Posterior vena cava (tissue), 2 donors: ENCODE data around the gene SRP9. TPM values are rescaled to one million over a fixed set of nuclear protein-coding genes. Genes with fewer than 3 reads are reported as not detected.
A peak's percentile ranks its signal among the peaks of the same experiment; 100 is the strongest.
"Not testable (repeated sequence)": the region's sequence is repeated elsewhere in the genome, so short reads cannot be mapped to it uniquely, and the experiment has no call there.

Experiments
- DNase-seq: peaks from one replicate; pipeline ENCODE4 v3.0.0-alpha.2; 2020; ENCODE audit warnings: low spot score
- intact Hi-C, 2 donors: fragments of 100-400 bp; cut with DNase I; formaldehyde crosslinking; loops; one replicate each; pipeline versions ENCODE4 v1.14.1 to v1.14.2; 2022 to 2023
- total RNA-seq, 2 donors: library from RNA; stranded (reverse); fragmentation: NEBNext Ultra II Directional; extraction: Animal tissue kit (Norgen Biotek cat#: 25700); gene quantifications; one replicate each; pipeline ENCODE4 v1.2.1, GENCODE V29; 2021
- donor health status: DM: yes; HTN: yes; CAD: no.
- donor health status: DM: yes; HTN: yes; CAD: no.

The SRP9 gene
- total RNA-seq, 2 donors from 2014 or later: 167 to 207 TPM

- intact Hi-C loops: loop anchor here in 1 of 2 donors (5.0 kb wide), 1 partner anchor 507 kb away; no protein-coding TSS in a partner anchor
- no peak for DNase-seq
Observed at GRCh38 chr1:225823811-225824261, 46.2 kb downstream of the SRP9 start.

DNA sequence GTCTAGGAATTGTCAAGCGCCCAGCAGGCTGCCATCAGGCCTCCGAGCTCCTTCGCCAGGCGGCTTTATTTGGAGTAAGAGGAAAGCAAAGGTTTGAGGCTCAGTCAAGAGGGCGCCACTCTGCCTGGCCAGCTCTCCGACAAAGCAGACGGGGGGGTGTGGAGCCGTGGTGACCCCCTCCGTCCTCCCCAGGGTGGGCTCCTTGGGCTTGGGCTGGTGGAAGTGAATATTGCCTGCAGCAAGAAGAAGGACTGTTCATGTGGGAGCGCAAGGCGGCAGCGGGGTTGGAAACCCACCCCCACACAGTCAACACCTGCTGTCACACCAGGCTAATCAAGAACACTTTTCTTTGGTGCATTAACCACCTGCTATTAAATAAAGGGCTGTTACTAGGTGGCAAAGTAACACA is 46.9 kb downstream of the SRP9 start:
- intact Hi-C loops: loop anchor here in 1 of 2 donors (5.0 kb wide), 1 partner anchor 507 kb away; no protein-coding TSS in a partner anchor
- DNase-seq: peak; percentile 62

DNA sequence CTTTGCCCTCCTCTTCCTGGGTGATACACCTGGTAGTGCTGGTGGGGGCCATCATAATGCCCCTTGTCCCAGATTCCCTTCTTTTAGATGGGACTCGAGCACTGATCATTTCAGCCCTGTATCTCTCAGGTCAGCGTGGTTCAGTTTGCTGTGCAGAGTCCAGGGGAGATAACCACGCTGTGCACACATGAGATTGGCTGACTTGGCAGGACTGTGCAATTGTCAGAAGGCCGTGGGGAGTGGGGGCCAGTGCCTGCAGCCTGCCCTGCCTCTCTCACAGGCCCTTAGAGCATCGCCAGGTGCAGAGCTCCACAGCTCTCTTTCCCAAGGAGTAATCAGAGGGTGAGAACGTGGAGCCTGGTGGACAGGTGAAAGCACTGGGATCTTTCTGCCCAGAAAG is 47.5 kb downstream of the SRP9 start:
- intact Hi-C loops: no loop called here
- peak; percentile 20 for DNase-seq

DNA sequence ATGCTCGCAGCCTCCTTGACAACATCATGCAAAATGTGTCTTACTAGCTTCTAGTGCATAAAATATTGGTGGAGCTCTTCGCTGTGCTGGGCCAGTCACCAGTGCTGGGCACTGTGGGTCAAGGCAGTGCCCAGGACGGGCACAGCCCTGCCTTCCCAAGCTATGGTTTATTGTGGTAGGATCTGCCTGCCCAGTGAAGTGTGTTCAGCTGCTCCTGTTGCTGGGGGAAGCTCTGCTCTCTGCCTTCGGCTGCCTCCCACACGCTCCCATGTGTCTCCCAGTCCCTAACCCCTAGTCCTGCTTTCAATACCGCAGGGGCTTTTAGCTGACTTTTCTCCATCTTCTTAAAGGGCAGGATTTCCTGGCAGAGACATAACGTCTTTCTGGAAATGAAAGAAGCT is 48.0 kb downstream of the SRP9 start:
- intact Hi-C loops: no loop called here
- DNase-seq: peak; percentile 32

GRCh38 chr1:225827076-225827475 is 49.5 kb downstream of the SRP9 start:
- intact Hi-C loops: no loop called here
- no peak for DNase-seq

GRCh38 chr1:225828706-225829345 is 51.2 kb downstream of the SRP9 start:
- peak; percentile 78 for DNase-seq
- intact Hi-C loops: no loop called here

- intact Hi-C loops: no loop called here
- DNase-seq: no peak
Observed at GRCh38 chr1:225830841-225831240, 53.2 kb downstream of the SRP9 start.

DNA sequence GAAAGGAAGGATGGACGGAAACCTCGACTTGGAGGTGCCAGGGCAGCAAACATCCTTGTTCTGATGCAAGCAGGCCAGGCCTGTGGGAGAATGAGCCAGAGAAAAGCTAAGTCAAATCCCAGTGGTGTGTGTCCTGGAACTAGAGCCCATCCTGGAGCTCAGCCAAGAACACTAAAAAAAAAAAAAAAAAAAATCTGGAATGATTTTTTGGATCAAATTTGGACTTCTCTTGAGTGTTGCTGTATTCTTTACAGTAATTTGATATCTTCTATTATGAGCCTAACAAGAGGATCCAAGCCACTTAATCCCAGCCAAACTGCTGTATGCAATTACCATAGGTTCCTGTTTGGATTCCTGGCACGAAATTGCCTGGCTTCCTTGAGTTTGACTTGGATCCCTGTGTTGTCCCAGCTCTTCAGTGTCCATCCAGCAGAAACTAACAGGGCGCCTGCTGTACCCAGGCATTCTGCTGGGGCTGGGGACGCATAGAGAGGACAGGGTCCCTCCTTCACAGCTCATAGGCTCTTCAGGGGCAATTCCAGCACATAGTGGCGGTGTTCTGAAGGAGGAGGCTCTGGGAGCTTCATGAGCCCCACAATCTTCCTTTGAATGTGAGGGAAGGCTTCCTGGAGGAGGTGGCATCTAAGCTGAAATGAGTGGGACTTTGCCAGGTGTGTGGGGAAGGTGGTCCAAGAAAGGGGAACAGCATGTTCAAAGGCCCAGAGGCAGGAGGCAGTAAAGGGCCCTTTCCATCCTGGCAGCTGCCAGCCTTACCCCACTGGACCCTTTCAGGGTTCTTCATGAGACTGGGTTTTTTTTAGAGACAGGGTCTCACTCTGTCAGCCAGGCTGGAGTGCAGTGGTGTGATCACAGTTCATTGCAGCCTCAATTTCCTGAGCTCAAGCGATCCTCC is 57.0 kb downstream of the SRP9 start:
- no peak for DNase-seq

GRCh38 chr1:225835856-225836255 is 58.2 kb downstream of the SRP9 start:
- intact Hi-C loops: no loop called here
- DNase-seq: no peak

More for the DNA sequence above, 57.0 kb downstream of the SRP9 start:
- intact Hi-C loops: no loop called here

DNA sequence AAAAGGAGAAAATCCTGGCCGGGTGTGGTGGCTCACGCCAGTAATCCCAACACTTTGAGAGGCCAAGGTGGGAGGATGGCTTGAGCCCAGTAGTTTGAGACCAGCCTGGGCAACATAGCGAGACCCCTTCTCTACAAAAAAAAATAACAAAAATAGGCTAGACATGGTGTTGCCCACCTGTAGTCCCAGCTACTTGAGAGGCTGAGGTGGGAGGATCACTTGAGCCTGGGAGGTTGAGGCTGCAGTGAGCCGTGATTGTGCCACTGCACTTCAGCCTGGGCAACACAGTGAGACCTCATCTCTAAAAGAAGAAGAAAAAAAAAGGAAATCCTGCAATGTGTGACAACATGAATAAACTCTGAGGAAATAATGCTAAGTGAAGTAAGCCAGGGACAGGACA is 58.7 kb downstream of the SRP9 start:
- DNase-seq, intact Hi-C loops: not testable (repeated sequence)

- intact Hi-C loops: no loop called here
- DNase-seq: no peak
Observed at GRCh38 chr1:225838793-225839192, 61.2 kb downstream of the SRP9 start.

Other genes with a start within 250 kb of the SRP9 start
- 100 to 1,000 TPM; 165 to 244 TPM for gene ENAH, start 124.7 kb upstream of the SRP9 start, total RNA-seq
- gene EPHX1, start 32.3 kb downstream of the SRP9 start, total RNA-seq: 100 to 1,000 TPM in 1 of 2 donors, 10 to 100 TPM in 1; 58.9 to 113 TPM
- gene TMEM63A, start 104.6 kb downstream of the SRP9 start, total RNA-seq: 10 to 100 TPM; 58.7 to 65.0 TPM
- gene LEFTY1, start 111.3 kb downstream of the SRP9 start, total RNA-seq: under 1 TPM; 0.28 to 0.38 TPM
- gene PYCR2, start 146.4 kb downstream of the SRP9 start, total RNA-seq: 10 to 100 TPM; 41.7 to 45.9 TPM
- gene LEFTY2, start 163.4 kb downstream of the SRP9 start, total RNA-seq: 1 to 10 TPM; 3.4 to 4.2 TPM
- gene SDE2, start 221.5 kb downstream of the SRP9 start, total RNA-seq: 10 to 100 TPM; 17.9 to 18.0 TPM